SK-N-SH (cell line): Measurements from ENCODE around the gene SPRR3.

ENCODE experiments used
- EZH2phosphoT487 ChIP-seq: fragments of 200-600 bp; sonication (generic); IDR thresholded peaks from 2 replicates; pipeline ENCODE4 v1.6.1; 2017; ENCODE audit warnings: low read depth, mixed run types, mild to moderate bottlenecking, antibody characterized with exemption, moderate library complexity, borderline replicate concordance
- FOSL2 ChIP-seq: IDR thresholded peaks from 2 replicates; pipeline ENCODE4 v1.4.0; 2012; ENCODE audit warnings: low read depth, mild to moderate bottlenecking, moderate library complexity, borderline replicate concordance
- FOXM1 ChIP-seq: IDR thresholded peaks from 2 replicates; pipeline ENCODE4 v1.4.0; 2012; ENCODE audit warnings: low read depth, mild to moderate bottlenecking
- JUND ChIP-seq: IDR thresholded peaks from 2 replicates; pipeline ENCODE4 v1.4.0; 2012
- MXI1 ChIP-seq: IDR thresholded peaks from 2 replicates; pipeline ENCODE4 v1.6.1; 2012; ENCODE audit warnings: mild to moderate bottlenecking, low read depth, low read length, improper control_type of control experiment
- NRF1 ChIP-seq: IDR thresholded peaks from 2 replicates; pipeline ENCODE4 v1.6.1; 2012; ENCODE audit warnings: low read depth, mild to moderate bottlenecking, low read length
- POLR2AphosphoS5 ChIP-seq: IDR thresholded peaks from 2 replicates; pipeline ENCODE4 v1.6.1; 2012; ENCODE audit warnings: low read depth, low read length
- RAD21 ChIP-seq: IDR thresholded peaks from 2 replicates; pipeline ENCODE4 v1.6.1; 2012; ENCODE audit warnings: mild to moderate bottlenecking, low read length
- SIN3A ChIP-seq: IDR thresholded peaks from 2 replicates; pipeline ENCODE4 v1.6.1; 2012; ENCODE audit warnings: low read depth, mild to moderate bottlenecking, low read length, moderate library complexity, borderline replicate concordance
- SMC3 ChIP-seq: IDR thresholded peaks from 2 replicates; pipeline ENCODE4 v1.6.1; 2012; ENCODE audit warnings: low read depth, low read length, improper control_type of control experiment
- TCF12 ChIP-seq: IDR thresholded peaks from 2 replicates; pipeline ENCODE4 v1.4.0; 2012
- YY1 ChIP-seq: IDR thresholded peaks from 2 replicates; pipeline ENCODE4 v1.4.0; 2012; ENCODE audit warnings: low read depth, mild to moderate bottlenecking
- TF ChIP-seq, protein P1 (sequence below): fragments of 200-600 bp; sonication (generic); IDR thresholded peaks from 2 replicates; pipeline ENCODE4 v1.6.1; 2017; ENCODE audit warnings: antibody characterized with exemption, mild to moderate bottlenecking, moderate library complexity
- TF ChIP-seq, protein P2 (sequence below): IDR thresholded peaks from 2 replicates; pipeline ENCODE4 v1.4.0; 2012; ENCODE audit warnings: low read depth

- TF ChIP-seq, protein P1, sequence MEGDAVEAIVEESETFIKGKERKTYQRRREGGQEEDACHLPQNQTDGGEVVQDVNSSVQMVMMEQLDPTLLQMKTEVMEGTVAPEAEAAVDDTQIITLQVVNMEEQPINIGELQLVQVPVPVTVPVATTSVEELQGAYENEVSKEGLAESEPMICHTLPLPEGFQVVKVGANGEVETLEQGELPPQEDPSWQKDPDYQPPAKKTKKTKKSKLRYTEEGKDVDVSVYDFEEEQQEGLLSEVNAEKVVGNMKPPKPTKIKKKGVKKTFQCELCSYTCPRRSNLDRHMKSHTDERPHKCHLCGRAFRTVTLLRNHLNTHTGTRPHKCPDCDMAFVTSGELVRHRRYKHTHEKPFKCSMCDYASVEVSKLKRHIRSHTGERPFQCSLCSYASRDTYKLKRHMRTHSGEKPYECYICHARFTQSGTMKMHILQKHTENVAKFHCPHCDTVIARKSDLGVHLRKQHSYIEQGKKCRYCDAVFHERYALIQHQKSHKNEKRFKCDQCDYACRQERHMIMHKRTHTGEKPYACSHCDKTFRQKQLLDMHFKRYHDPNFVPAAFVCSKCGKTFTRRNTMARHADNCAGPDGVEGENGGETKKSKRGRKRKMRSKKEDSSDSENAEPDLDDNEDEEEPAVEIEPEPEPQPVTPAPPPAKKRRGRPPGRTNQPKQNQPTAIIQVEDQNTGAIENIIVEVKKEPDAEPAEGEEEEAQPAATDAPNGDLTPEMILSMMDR: no peak
- TF ChIP-seq POLR2AphosphoS5 (no peak), YY1 (no peak), MXI1 (no peak), FOXM1 (no peak), SMC3 (no peak), EZH2phosphoT487 (no peak), SIN3A (no peak), RAD21 (no peak), TCF12 (no peak), NRF1 (no peak), JUND (no peak), FOSL2 (no peak)
- TF ChIP-seq, protein P2, sequence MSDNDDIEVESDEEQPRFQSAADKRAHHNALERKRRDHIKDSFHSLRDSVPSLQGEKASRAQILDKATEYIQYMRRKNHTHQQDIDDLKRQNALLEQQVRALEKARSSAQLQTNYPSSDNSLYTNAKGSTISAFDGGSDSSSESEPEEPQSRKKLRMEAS: no peak
These were observed 18.3 kb upstream of the SPRR3 start for GRCh38 chr1:152983234-152983633.
